Ishikawa (cell line): ENCODE measurements around the gene GCSH.

Experiments
- CEBPB ChIP-seq: IDR thresholded peaks from 2 replicates; pipeline ENCODE4 v1.6.1; 2012
- CREB1 ChIP-seq: IDR thresholded peaks from 2 replicates; pipeline ENCODE4 v1.6.1; 2012; ENCODE audit warnings: low read depth
- EP300 ChIP-seq: IDR thresholded peaks from 2 replicates; pipeline ENCODE4 v1.6.1; 2012; ENCODE audit warnings: borderline replicate concordance
- FOXM1 ChIP-seq: IDR thresholded peaks from 2 replicates; pipeline ENCODE4 v1.6.1; 2012; ENCODE audit warnings: low read depth, borderline replicate concordance
- MAX ChIP-seq: IDR thresholded peaks from 2 replicates; pipeline ENCODE4 v1.6.1; 2012
- RAD21 ChIP-seq: IDR thresholded peaks from 2 replicates; pipeline ENCODE4 v1.6.1; 2012; ENCODE audit warnings: low read depth
- TCF12 ChIP-seq: IDR thresholded peaks from 2 replicates; pipeline ENCODE4 v1.6.1; 2012; ENCODE audit warnings: low read depth
- YY1 ChIP-seq: IDR thresholded peaks from 2 replicates; pipeline ENCODE4 v1.6.1; 2012; ENCODE audit warnings: low read depth
- ZBTB7A ChIP-seq: IDR thresholded peaks from 2 replicates; pipeline ENCODE4 v1.6.1; 2012; ENCODE audit warnings: low read depth
- TF ChIP-seq, protein P1 (sequence below): IDR thresholded peaks from 2 replicates; pipeline ENCODE4 v1.6.1; 2012; ENCODE audit warnings: low read depth, mild to moderate bottlenecking

- TF ChIP-seq CREB1 (no peak), YY1 (no peak), RAD21 (no peak), TCF12 (no peak), MAX (no peak), ZBTB7A (no peak), EP300 (no peak), FOXM1 (no peak), CEBPB (no peak)
- TF ChIP-seq, protein P1, sequence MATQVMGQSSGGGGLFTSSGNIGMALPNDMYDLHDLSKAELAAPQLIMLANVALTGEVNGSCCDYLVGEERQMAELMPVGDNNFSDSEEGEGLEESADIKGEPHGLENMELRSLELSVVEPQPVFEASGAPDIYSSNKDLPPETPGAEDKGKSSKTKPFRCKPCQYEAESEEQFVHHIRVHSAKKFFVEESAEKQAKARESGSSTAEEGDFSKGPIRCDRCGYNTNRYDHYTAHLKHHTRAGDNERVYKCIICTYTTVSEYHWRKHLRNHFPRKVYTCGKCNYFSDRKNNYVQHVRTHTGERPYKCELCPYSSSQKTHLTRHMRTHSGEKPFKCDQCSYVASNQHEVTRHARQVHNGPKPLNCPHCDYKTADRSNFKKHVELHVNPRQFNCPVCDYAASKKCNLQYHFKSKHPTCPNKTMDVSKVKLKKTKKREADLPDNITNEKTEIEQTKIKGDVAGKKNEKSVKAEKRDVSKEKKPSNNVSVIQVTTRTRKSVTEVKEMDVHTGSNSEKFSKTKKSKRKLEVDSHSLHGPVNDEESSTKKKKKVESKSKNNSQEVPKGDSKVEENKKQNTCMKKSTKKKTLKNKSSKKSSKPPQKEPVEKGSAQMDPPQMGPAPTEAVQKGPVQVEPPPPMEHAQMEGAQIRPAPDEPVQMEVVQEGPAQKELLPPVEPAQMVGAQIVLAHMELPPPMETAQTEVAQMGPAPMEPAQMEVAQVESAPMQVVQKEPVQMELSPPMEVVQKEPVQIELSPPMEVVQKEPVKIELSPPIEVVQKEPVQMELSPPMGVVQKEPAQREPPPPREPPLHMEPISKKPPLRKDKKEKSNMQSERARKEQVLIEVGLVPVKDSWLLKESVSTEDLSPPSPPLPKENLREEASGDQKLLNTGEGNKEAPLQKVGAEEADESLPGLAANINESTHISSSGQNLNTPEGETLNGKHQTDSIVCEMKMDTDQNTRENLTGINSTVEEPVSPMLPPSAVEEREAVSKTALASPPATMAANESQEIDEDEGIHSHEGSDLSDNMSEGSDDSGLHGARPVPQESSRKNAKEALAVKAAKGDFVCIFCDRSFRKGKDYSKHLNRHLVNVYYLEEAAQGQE, result no peak
These were observed 9.8 kb upstream of the GCSH start for GRCh38 chr16:81105946-81106345.
